NCI-H2196 treated with DMSO at 0.1 percent for 48 hours (cell line): ENCODE measurements around the gene ZFP36L2.
A peak's percentile ranks its signal among the peaks of the same experiment; 100 is the strongest.

ENCODE experiments used
- DNase-seq: peaks from one replicate; lab custom pipeline; 2025; ENCODE audit not compliant: unreplicated experiment; lab: John Stamatoyannopoulos, UW

ZFP36L2 gene

DNA sequence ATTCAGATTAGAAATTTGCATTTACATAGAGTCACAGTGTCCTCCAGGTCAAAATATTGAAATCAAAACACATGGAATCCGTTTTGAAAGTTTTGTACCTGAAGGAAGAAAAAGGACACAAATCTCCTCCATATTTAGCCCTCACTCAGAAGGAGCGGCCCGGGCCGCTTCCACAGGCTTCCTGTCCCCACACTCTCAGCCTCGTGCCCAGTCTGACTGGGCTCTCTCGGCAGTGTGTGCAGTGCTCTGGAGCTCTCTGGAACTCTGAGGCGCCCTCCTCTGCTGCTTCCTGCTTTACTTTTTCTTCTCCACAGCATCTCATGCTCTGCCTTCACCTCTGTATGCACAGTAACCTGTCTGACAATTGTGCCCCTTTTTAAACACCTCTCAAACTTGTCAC lies 22.2 kb upstream of the ZFP36L2 start:
- DNase-seq: no peak

DNA sequence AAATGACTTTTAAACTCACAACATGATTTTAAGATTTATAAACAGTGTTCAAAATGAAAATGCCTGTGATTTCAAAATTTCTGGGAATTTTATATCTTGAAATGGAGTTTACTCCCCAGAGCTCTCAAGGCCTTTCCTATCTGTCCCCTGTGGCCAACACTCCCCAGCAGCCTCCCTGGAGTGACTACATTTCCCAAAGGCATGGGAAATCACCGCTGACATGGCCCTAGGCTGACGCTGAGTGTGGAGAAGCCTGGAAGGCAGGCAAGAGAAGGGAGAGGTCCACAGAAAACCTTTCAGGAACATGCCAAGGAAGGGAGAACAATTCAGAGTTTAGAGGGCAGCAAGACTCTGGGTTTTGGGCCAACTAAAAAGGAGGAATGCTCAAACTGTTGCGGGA lies 20.2 kb upstream of the ZFP36L2 start:
- no peak for DNase-seq

DNA sequence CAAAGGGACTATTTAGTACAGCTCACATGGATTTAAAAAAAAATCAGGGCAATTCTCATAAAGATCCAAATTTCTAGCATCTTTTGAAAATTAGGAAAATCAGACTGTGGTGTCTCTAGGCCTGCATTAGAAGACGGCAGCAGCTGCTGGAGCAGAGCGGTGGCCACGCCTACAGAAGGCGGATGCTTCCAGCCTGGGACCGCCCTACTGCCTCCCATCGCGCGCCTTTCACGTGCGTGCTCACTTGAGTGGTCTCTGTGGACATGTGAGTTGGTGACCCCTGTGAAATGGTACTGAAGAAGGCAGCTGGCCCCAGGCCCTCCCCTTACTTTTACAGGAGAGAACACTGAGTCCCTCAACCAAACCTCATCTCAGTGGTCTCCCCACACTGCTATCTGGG lies 15.2 kb upstream of the ZFP36L2 start:
- no peak for DNase-seq

DNA sequence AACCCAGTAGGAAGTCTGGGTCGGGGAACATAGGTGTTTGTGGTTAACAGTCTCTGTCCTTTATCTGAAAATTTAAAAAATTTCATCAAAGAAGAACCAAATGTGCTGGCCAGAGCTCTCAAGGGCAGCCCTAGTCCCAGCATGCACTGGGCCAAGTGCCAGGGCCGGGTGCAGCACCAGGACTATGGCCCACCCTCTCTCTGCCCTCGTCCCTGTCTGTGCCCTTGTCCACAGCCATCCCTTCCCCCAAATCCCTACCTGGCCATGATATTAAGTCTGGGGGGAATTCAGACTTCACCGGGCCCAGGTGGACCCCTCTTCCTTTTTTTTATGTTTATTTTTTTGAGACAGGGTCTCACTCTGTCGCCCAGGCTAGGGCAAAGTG lies 14.4 kb upstream of the ZFP36L2 start:
- no peak for DNase-seq

DNA sequence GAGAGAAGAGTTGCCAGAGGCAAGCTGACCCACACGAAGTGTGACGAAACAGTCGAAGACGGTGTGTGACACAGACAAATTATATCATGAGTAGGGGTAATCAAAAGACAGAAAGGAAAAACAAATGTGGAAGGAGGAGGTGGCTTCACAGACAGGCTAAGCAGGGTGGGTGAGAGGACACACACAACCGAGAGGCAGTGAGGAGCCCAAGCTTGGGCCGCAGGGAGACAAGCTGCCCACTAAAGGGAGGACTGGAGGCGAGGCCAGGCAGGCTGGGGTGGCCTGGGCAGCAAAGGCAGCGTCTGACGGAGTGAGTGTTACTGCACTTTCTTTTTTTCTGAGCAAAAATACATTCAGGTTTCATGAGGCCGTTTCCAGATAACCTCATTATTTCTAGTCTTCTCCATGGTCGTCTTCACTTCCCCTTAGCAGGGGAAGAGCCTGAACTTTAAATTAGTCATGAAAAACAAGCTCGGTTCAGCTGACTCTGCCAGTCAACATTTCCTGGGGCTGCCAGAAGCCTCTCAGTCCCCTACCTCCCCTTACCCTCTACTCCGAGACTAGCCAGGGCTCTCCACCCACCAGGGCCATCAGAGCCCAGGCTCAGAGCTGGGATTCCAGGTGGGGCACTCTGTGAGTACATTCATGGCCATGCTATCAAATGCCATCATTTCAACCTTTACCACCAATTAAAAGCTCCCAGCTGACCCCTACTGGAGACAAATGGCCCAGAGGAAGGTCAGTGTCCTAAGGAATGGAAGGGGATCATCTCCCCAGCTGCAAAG lies 13.8 kb upstream of the ZFP36L2 start:
- no peak for DNase-seq

DNA sequence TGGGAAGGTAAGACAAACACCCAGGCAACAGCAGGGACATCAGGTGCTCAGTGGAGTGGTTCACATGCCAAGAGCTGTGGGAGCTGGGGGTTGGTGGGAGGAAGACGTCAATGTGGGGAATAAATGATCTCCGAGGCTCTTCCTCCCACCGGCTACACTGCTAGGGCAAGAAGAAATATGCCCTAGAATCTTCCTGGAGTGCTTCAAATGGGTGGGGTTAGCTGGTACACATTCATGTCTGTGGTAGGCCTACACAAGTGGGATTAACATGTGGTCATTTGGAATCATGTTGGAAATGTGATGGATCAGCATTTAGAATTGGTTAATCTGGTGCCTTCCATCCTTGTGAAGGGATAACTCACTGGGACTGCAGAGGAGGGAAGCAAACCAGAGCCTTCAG lies 12.4 kb upstream of the ZFP36L2 start:
- no peak for DNase-seq

DNA sequence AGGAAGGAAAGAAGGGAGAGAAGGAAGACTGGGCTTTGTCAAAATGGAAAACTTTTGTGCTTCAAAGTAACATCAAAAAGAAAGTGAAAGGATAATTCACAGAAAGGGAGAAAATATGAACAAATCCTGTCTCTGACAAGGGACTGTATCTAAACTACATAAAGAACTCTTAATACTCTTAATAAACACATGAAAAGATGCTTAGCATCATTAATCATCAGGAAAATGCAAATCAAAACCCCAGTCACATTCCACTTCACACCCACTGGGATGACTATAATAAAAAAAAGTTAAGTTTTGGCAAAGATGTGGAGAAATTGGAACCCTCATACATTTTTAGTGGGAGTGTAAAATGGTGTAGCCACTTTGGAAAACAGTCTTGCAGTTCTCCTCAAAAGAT lies 11.8 kb upstream of the ZFP36L2 start:
- DNase-seq: no peak

DNA sequence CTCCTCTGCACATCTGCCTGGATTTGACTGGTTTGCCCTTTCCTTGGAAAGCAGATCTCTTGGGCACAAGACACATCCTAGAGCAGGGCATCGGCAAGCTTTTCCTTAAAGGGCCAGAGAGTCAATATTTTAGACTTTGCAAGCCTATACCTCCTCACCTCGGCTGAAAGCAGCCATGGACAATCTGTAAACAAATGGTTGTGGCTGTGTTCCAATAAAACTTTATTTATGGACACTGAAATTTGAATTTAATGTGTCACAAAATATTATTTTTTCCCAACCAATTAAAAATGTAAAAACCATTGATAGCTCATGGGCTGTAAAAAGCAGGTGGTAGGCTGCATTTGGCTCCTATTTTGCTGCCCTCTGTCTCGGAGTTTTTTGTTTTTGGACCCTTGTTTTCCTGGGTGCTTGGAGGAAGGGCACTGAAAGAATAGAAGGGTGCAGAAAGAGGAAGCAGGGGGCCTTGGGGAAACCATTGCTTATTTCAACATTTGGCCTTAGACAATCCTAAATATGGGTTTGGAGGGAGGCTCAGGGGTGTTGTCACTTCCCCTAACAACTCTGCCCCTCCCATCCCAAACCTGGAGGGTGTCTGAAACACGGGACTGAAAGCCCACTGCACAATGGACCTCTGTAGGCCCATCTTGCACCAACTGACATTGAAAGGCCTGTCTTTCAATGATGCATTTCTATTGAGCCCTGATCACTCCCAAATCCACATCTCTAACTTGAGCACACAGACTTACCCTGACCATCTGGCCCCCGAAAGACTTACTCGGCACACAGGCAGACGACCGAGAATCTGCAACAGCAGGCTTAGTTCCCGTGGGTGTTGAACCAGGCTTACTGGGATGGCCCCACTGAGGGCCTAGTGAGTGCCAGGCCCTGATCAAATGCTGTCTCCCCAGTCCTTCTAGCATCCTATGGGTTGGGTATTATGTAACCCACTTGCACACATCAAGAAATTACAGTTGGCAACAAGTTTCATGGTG lies 7.1 kb upstream of the ZFP36L2 start:
- no peak for DNase-seq

DNA sequence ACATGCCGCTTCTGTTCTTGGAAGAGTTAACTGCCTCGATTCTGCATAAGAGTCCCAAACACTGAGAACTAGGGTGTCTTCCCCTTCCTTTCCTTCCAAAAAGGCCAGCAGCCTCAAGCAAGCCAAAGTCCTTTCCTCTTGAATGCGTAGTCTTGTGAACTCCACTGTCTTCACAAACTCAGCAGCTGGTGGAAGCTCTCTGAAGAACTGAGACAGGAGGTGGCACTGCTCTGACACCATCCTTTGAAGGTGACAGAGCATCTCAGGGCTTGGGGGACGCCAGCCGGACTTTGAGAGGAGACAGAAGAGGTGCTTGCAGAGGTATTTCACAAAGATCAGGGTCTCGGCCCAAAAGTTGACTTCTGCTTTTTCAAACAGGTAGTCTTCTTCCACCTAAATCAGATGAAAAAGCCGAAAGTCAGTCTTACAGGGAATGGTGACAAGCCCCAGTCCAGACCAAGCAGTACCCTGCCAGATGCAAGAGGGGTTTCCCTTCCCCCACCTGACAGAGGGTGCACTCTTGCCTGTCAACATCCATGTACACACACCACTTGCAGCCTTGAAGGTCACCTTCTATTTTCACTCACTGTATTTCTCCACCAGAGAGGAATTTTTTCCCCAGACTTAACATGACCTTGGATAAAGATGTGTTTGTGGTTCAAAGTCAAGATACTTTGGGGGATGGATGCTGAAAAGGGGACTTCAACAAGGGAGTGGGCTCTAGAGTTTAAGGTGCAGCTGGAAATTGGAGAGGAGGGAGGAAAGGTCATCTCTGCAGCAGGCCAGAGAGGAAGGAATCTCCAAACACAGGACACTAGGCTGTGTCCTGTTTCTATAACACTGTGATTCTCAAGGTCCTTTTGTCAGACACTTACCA lies 4.8 kb upstream of the ZFP36L2 start:
- DNase-seq: no peak

DNA sequence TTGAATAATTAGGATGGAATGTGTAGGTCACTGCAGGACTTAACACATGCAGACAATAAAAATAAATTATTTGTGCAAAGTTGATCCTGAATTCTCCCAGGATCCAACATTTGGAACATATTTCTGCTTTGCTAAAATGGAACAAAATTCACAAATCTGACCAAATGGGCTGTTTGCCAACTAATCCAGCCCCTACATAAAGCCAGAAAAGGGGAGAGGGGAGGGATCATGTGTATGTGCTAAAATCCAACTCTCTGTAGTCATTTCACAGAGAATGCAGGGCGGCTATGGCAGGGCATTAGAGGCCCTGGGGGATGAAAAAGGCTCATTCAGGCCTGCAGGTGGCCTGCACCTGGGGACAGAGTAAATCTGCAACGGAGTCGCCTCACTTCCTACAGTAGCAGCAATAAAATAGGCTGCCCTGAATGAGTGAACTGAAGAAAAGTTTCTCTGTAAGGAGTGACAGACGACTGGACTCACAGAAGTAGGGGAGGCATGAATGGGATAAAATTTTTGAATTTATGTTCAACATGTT lies 4.0 kb upstream of the ZFP36L2 start:
- no peak for DNase-seq

DNA sequence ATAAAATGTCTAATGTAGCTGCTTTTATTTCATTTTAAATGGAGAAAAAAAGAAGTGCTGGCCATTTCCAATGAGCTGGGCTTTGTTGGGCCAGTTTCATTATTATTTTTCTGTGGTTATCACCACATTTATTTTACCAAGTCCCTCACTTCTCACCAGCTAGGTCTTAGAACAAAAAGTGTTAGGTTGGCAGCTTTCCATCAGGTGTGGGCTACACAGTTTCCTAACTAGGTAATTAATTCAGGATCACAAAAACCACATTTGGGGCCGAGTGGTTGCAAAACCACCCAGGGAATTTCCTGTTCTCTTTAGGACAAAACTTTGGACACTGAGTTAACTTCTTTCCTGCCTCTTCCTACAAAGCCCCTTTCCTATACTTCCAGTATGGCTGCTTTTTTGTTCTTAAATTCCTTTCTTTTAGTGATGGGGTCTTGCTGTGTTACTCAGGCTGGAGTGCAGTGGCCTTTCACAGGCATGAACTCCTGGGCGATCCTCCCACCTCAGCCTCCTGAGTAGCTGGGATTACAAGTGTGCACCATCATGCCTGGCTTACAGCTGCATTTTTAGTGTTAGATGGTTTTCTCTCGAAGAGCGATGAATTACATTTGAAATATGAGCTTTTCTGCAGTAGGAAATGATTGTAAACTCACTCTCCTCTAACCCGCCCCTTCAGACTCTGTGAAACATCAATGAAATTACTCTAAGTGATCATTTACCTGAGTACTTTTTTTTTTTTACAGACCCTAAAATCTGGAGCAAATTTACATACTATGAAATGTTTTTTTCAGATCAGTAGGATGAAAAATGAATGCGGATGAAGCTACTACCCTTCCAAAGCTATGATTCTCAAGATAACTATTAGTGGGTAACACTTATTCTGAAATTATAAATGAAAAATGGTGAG lies 2.6 kb upstream of the ZFP36L2 start:
- DNase-seq: no peak

DNA sequence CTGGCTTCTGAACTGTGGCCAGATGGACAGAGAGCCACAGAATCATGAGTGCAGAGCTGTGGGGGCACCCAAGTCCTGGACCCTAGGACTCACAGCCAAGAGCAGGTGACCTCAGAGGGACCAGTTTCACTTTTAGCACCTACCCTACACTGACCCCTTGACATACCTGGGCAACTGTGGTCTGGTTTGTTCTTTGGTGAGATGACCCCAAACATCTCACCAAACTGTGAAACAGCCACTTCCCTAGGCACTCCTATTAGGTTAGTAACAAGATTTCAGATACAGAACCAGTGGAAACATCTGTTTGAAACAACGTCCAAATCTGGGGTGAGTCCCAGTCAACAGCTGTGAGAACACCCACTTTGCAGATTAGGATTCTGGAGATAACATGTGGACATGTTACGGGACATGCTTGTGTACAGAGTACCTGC lies 1.9 kb upstream of the ZFP36L2 start:
- DNase-seq: no peak

DNA sequence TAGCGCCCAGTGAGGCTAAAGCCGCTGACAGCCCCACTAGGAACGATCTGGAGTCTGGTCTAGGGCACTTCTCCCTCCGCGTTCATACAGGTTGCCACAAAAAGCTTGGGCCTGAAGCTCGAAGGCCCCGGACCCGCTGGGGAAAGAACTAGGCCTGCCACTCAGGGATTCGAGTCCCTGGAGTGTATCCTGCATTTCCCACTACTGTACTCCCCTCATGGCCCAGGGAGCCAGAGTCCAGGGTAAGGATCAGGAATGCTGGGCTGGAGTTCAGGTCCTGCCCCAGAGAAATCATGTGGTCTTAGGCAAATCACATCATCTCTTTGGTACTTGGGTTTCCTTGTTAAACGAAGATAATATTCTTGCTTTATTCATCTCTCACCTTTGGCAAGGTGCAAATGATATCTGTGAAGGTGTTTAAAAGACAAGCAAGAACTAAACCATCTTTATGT lies 1.4 kb upstream of the ZFP36L2 start:
- DNase-seq: no peak

DNA sequence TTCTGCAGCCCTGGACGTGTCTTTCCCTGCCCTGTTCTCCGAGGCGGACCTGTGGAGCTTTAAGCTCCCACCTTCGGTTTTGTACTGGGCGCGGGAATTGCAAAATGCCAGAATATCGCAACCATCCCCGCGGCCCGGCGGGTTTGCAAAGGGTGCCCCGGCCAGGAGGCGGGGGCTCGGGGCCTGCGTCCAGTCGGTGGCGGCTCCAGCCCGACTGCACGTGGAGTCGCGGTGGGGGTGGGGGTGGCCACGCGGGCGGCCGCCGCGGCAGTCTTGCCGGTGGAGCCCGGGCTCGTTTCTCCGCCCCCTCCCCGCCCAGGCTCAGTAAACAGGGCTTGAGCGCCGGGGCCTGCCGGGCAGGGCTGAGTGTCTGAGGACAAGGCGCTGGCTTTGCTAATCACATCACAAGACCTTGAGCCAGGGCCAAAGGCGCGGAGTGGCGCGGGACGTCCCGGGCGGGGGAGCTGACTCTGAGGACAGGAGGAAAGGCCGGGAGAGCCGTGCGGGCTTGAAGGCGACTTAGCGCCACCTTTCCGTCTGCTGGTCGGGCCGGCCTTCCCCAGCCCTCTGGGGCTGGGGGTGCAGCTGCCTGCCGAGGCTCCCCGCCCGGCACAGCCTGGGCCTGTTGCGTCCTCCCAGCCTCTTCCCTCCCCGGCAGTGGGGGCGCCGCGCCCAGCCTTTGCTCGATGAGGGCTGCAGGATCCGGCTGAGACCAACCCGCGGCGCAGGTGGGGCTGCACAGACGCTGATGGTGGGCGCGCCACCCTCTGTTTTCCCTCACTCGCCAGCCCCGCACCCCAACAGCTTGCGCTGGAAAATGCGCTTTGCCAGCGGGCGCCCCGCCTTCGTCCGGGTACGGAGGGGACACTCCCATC lies 786 bp upstream of the ZFP36L2 start:
- DNase-seq: peak; percentile 38

DNA sequence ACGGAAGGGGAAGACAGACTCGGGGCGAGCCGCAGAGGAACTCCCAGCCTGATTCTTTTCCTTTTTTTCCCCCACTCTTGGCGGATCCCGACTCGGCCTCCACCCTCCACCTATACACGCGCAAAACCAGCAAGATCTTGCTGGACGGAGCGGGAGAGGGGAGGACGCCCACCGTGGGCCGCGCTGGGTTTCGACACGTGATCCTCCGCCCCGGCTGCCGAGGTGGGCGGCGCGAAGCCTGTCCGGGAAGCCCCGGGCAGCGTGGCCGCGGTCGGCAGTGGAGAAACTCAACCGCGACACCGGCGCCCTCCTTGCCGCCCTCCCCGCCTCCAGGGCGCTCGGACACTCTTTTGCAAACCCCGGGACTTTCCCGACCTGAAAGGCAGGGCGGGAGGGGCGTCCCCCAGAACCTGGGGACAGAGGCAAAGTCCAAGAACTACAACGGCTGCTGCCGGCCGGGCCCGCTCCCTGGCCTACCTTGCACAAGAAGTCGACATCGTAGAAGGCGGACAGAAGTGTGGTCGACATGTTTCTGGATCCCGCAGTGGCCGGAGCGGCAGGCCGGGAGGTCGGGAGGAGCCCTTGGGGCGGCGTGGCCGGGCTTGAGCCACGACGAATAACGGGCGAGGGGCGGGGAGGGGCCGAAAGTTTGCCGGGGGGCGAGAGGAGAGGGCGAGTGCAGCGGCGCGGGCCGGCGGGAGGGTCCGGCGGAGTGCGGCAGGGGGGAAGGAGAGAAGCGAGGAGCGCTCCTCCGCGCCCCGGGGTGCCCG lies 433 bp downstream of the ZFP36L2 start:
- DNase-seq: no peak

DNA sequence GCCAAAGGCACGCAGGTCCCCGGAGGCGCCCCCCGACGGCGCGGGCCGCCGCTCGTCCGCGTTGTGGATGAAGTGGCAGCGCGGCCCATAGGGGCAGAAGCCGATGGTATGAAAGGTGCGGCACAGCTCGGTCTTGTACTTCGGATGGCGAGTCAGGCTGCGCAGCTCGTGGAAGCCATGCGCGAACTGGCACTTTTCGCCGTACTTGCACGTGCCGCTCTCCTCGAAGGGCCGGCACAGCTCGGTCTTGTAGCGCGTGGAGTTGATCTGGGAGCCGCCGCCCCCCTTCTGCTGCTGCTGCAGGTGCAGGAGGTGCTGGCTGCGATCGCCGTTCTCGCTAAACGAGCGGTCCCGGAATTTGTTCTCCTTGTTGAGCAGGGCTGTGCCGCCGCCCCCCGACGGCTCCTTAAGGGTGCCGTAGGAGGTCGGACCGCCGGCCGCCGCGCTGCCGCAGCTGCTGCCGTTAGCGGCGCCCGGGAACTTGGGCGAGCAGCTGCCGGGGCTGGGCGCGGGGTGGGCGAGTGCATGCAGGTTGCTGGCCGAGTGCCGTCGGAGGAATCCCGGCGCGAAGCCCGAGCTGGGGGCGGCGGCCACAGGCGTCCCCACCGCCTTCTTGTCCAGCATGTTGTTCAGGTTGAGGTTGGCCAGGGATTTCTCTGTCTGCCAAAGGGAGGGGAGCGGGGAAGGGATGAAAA lies 1.2 kb downstream of the ZFP36L2 start:
- DNase-seq: no peak

DNA sequence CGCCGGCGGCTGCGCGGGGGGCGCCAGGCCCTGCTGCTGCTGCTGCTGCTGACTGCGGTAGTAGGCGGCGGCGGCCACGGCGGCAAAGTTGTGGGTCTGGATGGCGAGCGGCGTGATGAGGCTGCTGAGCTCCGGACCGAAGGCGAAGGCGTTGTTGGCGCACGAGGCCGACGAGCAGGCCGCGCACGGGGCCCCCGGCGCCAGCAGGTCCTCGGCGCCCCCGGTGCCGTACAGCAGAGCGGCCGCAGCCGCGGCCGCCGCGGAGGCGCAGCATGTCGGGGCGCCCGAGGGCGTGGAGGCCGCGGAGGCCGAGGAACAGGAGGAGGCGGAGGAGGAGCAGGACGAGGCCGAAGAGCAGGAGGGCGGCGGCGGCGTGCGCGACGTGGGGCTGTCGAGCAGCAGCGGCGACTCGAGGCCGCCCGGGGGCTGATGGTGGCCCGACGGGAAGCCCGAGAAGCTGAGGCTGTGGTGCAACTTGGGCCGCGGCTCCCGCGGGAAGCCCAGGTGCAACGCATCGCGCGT lies 1.8 kb downstream of the ZFP36L2 start:
- DNase-seq: no peak
